ENCODE measurements around the gene ZNF500.

The ZNF500 gene

GRCh38 chr16:4780235-4780634, 13.3 kb upstream of the ZNF500 start:
- TF ChIP-seq, protein P1, sequence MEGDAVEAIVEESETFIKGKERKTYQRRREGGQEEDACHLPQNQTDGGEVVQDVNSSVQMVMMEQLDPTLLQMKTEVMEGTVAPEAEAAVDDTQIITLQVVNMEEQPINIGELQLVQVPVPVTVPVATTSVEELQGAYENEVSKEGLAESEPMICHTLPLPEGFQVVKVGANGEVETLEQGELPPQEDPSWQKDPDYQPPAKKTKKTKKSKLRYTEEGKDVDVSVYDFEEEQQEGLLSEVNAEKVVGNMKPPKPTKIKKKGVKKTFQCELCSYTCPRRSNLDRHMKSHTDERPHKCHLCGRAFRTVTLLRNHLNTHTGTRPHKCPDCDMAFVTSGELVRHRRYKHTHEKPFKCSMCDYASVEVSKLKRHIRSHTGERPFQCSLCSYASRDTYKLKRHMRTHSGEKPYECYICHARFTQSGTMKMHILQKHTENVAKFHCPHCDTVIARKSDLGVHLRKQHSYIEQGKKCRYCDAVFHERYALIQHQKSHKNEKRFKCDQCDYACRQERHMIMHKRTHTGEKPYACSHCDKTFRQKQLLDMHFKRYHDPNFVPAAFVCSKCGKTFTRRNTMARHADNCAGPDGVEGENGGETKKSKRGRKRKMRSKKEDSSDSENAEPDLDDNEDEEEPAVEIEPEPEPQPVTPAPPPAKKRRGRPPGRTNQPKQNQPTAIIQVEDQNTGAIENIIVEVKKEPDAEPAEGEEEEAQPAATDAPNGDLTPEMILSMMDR (conservative IDR thresholded peaks at IDR 0.05; ENCODE audit: low read depth, low read length): no peak
- DNase-seq (ENCODE audit: low read depth): no peak
- no peak overlapping the region for H3K4me3 ChIP-seq (ENCODE audit: low read depth, low read length)

DNA sequence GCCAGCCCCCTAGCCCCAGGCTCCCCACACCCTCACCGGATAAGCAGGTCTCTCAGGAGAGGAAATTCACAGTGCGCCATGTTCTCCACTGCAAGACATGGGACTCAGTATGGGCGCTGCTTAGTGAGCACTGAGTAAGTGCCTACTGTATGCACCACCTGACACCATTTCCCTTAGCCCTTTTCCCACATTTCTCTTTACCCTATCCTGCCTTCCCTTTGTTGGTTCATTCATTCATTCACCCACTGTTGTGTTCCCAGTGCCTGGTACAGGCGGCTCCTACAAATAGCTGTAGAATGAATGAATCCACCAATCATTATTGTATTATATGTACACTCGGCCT, 11.1 kb upstream of the ZNF500 start:
- no peak overlapping the region for H3K4me3 ChIP-seq (ENCODE audit: low read depth, low read length)
- TF ChIP-seq, protein P1 (conservative IDR thresholded peaks at IDR 0.05; ENCODE audit: low read depth, low read length): no peak
- DNase-seq (ENCODE audit: low read depth): no peak

GRCh38 chr16:4777339-4778049, 10.5 kb upstream of the ZNF500 start:
- TF ChIP-seq, protein P1 (conservative IDR thresholded peaks at IDR 0.05; ENCODE audit: low read depth, low read length): no peak
- H3K4me3 ChIP-seq (ENCODE audit: low read depth, low read length): no peak overlapping the region
- DNase-seq (ENCODE audit: low read depth): no peak

- no peak for DNase-seq (ENCODE audit: low read depth)
- TF ChIP-seq, protein P1 (conservative IDR thresholded peaks at IDR 0.05; ENCODE audit: low read depth, low read length): no peak
Observed at GRCh38 chr16:4776141-4776705, 9.3 kb upstream of the ZNF500 start.

GRCh38 chr16:4775005-4775404, 8.0 kb upstream of the ZNF500 start:
- DNase-seq (ENCODE audit: low read depth): no peak
- H3K4me3 ChIP-seq (ENCODE audit: low read depth, low read length): no peak overlapping the region
- TF ChIP-seq, protein P1 (conservative IDR thresholded peaks at IDR 0.05; ENCODE audit: low read depth, low read length): no peak

More at GRCh38 chr16:4776141-4776705, 9.3 kb upstream of the ZNF500 start:
- H3K4me3 ChIP-seq (ENCODE audit: low read depth, low read length): no peak overlapping the region

- TF ChIP-seq, protein P1 (conservative IDR thresholded peaks at IDR 0.05; ENCODE audit: low read depth, low read length): no peak
- DNase-seq (ENCODE audit: low read depth): no peak
- H3K4me3 ChIP-seq (ENCODE audit: low read depth, low read length): no peak overlapping the region
Observed at GRCh38 chr16:4772351-4772750, 5.4 kb upstream of the ZNF500 start.

DNA sequence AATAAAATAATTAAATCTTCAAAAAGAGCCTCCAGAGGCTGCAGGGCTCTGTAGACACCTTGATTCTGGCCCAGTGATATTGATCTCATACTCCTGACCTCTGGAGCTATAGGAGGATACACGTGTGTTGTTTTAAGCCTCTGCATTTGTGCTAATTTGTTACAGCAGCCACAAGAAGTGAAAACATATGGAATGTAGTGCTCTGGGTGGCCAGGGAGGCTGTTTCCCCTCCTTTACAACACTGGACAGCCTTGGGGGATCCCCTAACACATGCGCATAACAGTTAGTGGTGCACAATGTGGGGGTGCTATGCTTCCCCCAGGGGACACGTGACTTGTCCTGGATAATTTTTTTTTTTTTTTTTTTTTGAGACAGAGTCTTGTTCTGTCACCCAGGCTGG, 4.7 kb upstream of the ZNF500 start:
- no peak overlapping the region for H3K4me3 ChIP-seq (ENCODE audit: low read depth, low read length)
- DNase-seq (ENCODE audit: low read depth): no peak
- TF ChIP-seq, protein P1 (conservative IDR thresholded peaks at IDR 0.05; ENCODE audit: low read depth, low read length): no peak
